GM12878 (cell line): ENCODE data around the gene SLC44A4. TPM values are rescaled to one million over a fixed set of nuclear protein-coding genes. Genes with fewer than 3 reads are reported as not detected.

Experiments
- ATAC-seq: fragments of 200-7000 bp; cut with Tn5 transposase; 3 replicates; pipeline ENCODE4 v1.9.1; 2020; ENCODE audit warnings: mild to moderate bottlenecking, moderate library complexity
- BruUV-seq: library from RNA; stranded (reverse); fragments of 400-500 nt; replicated peaks from 2 replicates; lab custom pipeline; 2021; lab: Mats Ljungman, UMichigan
- CTCF ChIA-PET: fragments of 300-600 bp; sonication (Branson Sonifier 250); formaldehyde crosslinking; extraction: SDS; loops from one replicate; lab custom pipeline; 2021; ENCODE audit warnings: inconsistent platforms; lab: Yijun Ruan, JAX
- POLR2A ChIA-PET: fragments of 350-600 bp; formaldehyde crosslinking; extraction: SDS; loops from one replicate; lab custom pipeline; 2021; ENCODE audit warnings: inconsistent platforms; lab: Charles Lee
- RAD21 ChIA-PET: fragments of 300-600 bp; sonication (Branson Sonifier 250); formaldehyde crosslinking; loops from one replicate; lab custom pipeline; 2023; ENCODE audit warnings: antibody characterized with exemption; ENCODE audit not compliant: unreplicated experiment; lab: Charles Lee
- SMC1A ChIA-PET: fragments of 300-600 bp; sonication (Branson Sonifier 250); formaldehyde crosslinking; loops from one replicate; lab custom pipeline; 2023; ENCODE audit not compliant: unreplicated experiment, uncharacterized antibody; lab: Charles Lee
- DNase-seq: peaks from one replicate; pipeline ENCODE4 v3.0.0-alpha.2; 2011; ENCODE audit warnings: low read depth, low spot score
- FAIRE-seq: peaks from 3 replicates; lab custom pipeline; 2011; peaks lifted over from hg19 to GRCh38; lab: Jason Lieb, UNC
- H2AFZ ChIP-seq: 2 replicates; pipeline ENCODE4 v1.6.0; 2011; ENCODE audit warnings: low read depth, low read length, control low read depth; ENCODE audit not compliant: control insufficient read depth
- H3K27ac ChIP-seq: 2 replicates; pipeline ENCODE4 v1.5.1; 2011; ENCODE audit warnings: control low read depth; ENCODE audit not compliant: control insufficient read depth, insufficient read depth
- H3K27me3 ChIP-seq, 2 experiments: replicated peaks in 1 of 2; 2 replicates each; pipeline versions ENCODE4 v1.6.0 to v1.6.1; 2011; ENCODE audit warnings: low read length in 1 of 2; ENCODE audit not compliant: control insufficient read depth in 2 of 2, insufficient read depth in 2 of 2
- H3K36me3 ChIP-seq, 2 experiments: 2 replicates each; pipeline ENCODE4 v1.5.1; 2011; ENCODE audit warnings: low read length in 1 of 2; ENCODE audit not compliant: control insufficient read depth in 2 of 2, insufficient read depth in 2 of 2
- H3K4me1 ChIP-seq: 2 replicates; pipeline ENCODE4 v1.6.1; 2011; ENCODE audit warnings: mild to moderate bottlenecking, low read length, moderate library complexity, mixed read lengths; ENCODE audit not compliant: control insufficient read depth, insufficient read depth
- H3K4me2 ChIP-seq: 2 replicates; pipeline ENCODE4 v1.6.0; 2011; ENCODE audit warnings: control low read depth; ENCODE audit not compliant: control insufficient read depth, insufficient read depth
- H3K4me3 ChIP-seq: fragments of 200-600 bp; sonication (generic); 2 replicates; pipeline ENCODE4 v1.5.1; 2016
- H3K79me2 ChIP-seq: 2 replicates; pipeline ENCODE4 v1.6.0; 2011; ENCODE audit warnings: low read length; ENCODE audit not compliant: control insufficient read depth, insufficient read depth
- H3K9ac ChIP-seq: 2 replicates; pipeline ENCODE4 v1.8.0; 2011; ENCODE audit warnings: low read length, control low read depth, mixed read lengths; ENCODE audit not compliant: control insufficient read depth, insufficient read depth
- H3K9me3 ChIP-seq: replicated peaks from 3 replicates; pipeline ENCODE4 v1.5.1; 2011; ENCODE audit warnings: mild to moderate bottlenecking, low read length; ENCODE audit not compliant: control insufficient read depth, insufficient read depth
- H4K20me1 ChIP-seq: 2 replicates; pipeline ENCODE4 v1.6.0; 2011; ENCODE audit not compliant: control insufficient read depth, insufficient read depth
- BACH1 ChIP-seq: fragments of 450-650 bp; IDR thresholded peaks from 2 replicates; pipeline ENCODE4 v1.6.1; 2017; ENCODE audit warnings: mild to moderate bottlenecking, borderline replicate concordance
- CREB1 ChIP-seq: IDR thresholded peaks from 2 replicates; pipeline ENCODE4 v1.6.1; 2012; ENCODE audit warnings: low read depth, mild to moderate bottlenecking, inconsistent platforms
- EGR1 ChIP-seq, 2 experiments: IDR thresholded peaks; 1 replicate in 1 of 2; 2 replicates in 1 of 2; pipeline ENCODE4 v1.6.1; 2011 to 2012; ENCODE audit warnings: low read depth in 2 of 2, low read length in 2 of 2, borderline replicate concordance in 1 of 2, mild to moderate bottlenecking in 1 of 2, moderate library complexity in 1 of 2
- ESRRA ChIP-seq: IDR thresholded peaks from 2 replicates; pipeline ENCODE4 v1.6.1; 2012; ENCODE audit warnings: mild to moderate bottlenecking, low read length, improper control_type of control experiment
- IKZF2 ChIP-seq, 2 experiments: fragments of 450-650 bp; IDR thresholded peaks; 2 replicates each; pipeline ENCODE4 v1.6.1; 2017; ENCODE audit warnings: mild to moderate bottlenecking in 2 of 2, moderate library complexity in 2 of 2
- LARP7 ChIP-seq: fragments of 450-650 bp; IDR thresholded peaks from 2 replicates; pipeline ENCODE4 v1.6.1; 2017; ENCODE audit warnings: mild to moderate bottlenecking
- NKRF ChIP-seq: fragments of 450-650 bp; conservative IDR thresholded peaks from 2 replicates; pipeline ENCODE4 v1.6.1; 2017; ENCODE audit warnings: mild to moderate bottlenecking, moderate library complexity
- POLR2A ChIP-seq: IDR thresholded peaks from 2 replicates; pipeline ENCODE4 v1.6.1; 2011; ENCODE audit warnings: low read depth, mild to moderate bottlenecking, low read length
- RUNX3 ChIP-seq: IDR thresholded peaks from 2 replicates; pipeline ENCODE4 v1.6.1; 2012; ENCODE audit warnings: low read length, inconsistent platforms
- SKIL ChIP-seq: fragments of 450-650 bp; IDR thresholded peaks from 2 replicates; pipeline ENCODE4 v1.6.1; 2017; ENCODE audit warnings: mild to moderate bottlenecking, low read depth, inconsistent platforms; ENCODE audit not compliant: poor library complexity, severe bottlenecking
- STAT3 ChIP-seq: IDR thresholded peaks from 2 replicates; pipeline ENCODE4 v1.6.1; 2011; ENCODE audit warnings: low read depth, low read length, improper control_type of control experiment
- ZNF207 ChIP-seq: fragments of 450-650 bp; IDR thresholded peaks from 2 replicates; pipeline ENCODE4 v1.6.1; 2014; ENCODE audit warnings: antibody characterized with exemption, mild to moderate bottlenecking, borderline replicate concordance
- WGBS: methylation state at CpG from one replicate; pipeline ENCODE4 v1.1.6; 2016; ENCODE audit warnings: low lambda C conversion rate; ENCODE audit not compliant: insufficient replicate concordance, insufficient coverage; ENCODE audit errors: missing lambda C conversion rate; 5-methylcytosine and 5-hydroxymethylcytosine counted together
- in situ Hi-C: fragments of 300-500 bp; cut with MboI; formaldehyde crosslinking; loops from 9 replicates; pipeline ENCODE4 v1.14.3; 2018; ENCODE audit warnings: mixed read lengths
- intact Hi-C: fragments of 100-400 bp; cut with micrococcal nuclease; formaldehyde crosslinking; loops from one replicate; pipeline ENCODE4 v1.14.2; 2022; ENCODE audit not compliant: unreplicated experiment
- polyA plus RNA-seq, 11 experiments: library from polyadenylated mRNA; depleted of rRNA in 4 of 11; unstranded in 6 of 11; stranded (reverse) in 5 of 11; fragments of >200 nt; fragmentation: Nextera tagmentation in 4 of 11; fragmentation: Illumina TruSeq in 1 of 11; extraction: Ambion mirVana in 4 of 11; extraction: Trizol in 1 of 11; gene quantifications; 1 replicate in 1 of 11; 2 replicates in 10 of 11; pipeline versions ENCODE4 v1.2.1 to v1.2.3, GENCODE V29; 2011 to 2016; ENCODE audit warnings: inconsistent platforms in 2 of 11, missing spikeins in 2 of 11, low read depth in 1 of 11
- total RNA-seq, 4 experiments: library from RNA; depleted of rRNA in 3 of 4; stranded (reverse); fragments of >200 nt in 3 of 4; fragmentation: Illumina TruSeq in 1 of 4; extraction: Trizol in 1 of 4; gene quantifications; 2 replicates each; pipeline versions ENCODE4 v1.2.1 to v1.2.3, GENCODE V29; 2013 to 2021
- TF ChIP-seq, protein P1 (sequence below): fragments of 450-650 bp; IDR thresholded peaks from 2 replicates; pipeline ENCODE4 v1.6.1; 2016; ENCODE audit warnings: mild to moderate bottlenecking
- TF ChIP-seq, protein P2 (sequence below): fragments of 150-350 bp; IDR thresholded peaks from 2 replicates; pipeline ENCODE4 v1.6.1; 2014; ENCODE audit warnings: mild to moderate bottlenecking, low read depth, low read length

The SLC44A4 gene
- total and polyA plus RNA-seq, 10 of the 15 experiments (the other 5 are each of a cell fraction or from before 2014, with no cell fraction given) = 0.04 to 0.24 (median 0.15) TPM; not detected in 3

DNA sequence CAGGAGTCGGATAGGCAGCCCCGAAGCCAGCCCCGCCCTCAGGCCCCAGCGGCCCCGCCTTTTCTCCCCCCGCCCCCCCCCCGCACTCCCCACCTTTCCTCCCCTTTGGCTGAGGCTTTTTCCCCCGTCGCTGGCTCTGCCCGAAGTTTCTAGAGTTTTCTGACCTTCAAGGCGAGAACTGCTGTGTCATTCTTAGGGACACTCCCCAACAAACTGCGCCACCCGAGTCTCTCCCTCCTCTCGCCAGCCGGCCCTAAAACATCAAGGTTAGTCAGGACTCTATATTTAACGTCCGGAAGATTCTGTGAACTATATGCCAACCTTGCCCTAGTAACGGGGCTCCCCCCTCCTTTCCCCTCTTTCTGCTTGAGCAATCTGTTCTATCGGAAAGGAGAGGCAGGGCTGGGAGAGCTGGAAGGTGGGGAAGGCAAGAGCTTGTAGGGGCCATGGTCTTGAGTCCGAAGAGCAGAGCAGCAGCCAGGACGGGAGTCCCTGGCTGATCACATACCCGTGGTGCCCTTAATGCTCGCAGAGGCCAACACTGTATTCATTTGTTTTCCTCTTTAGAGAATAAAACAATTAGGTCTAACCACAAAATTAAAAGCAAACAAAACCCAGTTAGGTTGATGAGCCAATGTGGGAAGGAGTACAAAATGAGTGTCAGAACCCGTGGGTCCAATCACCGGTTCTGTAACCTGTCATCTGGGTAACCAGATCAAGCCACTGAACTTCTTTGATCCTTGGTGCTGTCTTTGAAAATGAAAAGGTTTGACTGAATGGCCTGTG, 56.6 kb downstream of the SLC44A4 start:
- H2AFZ ChIP-seq = peak overlapping the region; percentile 88
- DNase-seq (no peak), FAIRE-seq (no peak), ATAC-seq (peak; percentile 56)
- 1% methylated on average over 18 of the region's 25 CpGs for WGBS
- no peaks in the 10 kb centered on the region for H3K36me3 ChIP-seq
- H3K27me3 ChIP-seq = no peaks in the 10 kb centered on the region
- H3K27ac ChIP-seq = peak overlapping the region; percentile 50
- peak overlapping the region; percentile 58 for H3K4me2 ChIP-seq
- POLR2A ChIA-PET = interaction anchor here (0.5 to 11.3 kb wide), 15 partner anchors 9 to 271 kb away, joined by 3 to 158 read pairs (median 4); partner anchors contain the start of genes ABHD16A, CLIC1, GPANK1 and HSPA1A
- peak overlapping the region; percentile 86 for H3K9ac ChIP-seq
- CTCF ChIA-PET = interaction anchor here (0.6 to 2.0 kb wide), 11 partner anchors 9 to 84 kb away, joined by 3 to 8 read pairs (median 4); partner anchors contain the start of genes MSH5, NEU1 and VARS1
- BruUV-seq = TSS peak; percentile 89
- peaks cover 14% of the 10 kb centered on the region for H3K4me1 ChIP-seq
- peak overlapping the region; percentile 78 for H3K4me3 ChIP-seq
- SMC1A ChIA-PET = interaction anchor here (0.6 to 2.5 kb wide), 12 partner anchors 9 to 119 kb away, joined by 3 to 13 read pairs (median 4); partner anchors contain the start of genes ABHD16A and LSM2
- peaks cover 2% of the 10 kb centered on the region for H3K79me2 ChIP-seq
- in situ Hi-C loops = no loop called here
- no peaks in the 10 kb centered on the region for H3K9me3 ChIP-seq
- H4K20me1 ChIP-seq = no peaks in the 10 kb centered on the region
- intact Hi-C loops = loop anchor here (10.0 kb wide), 1 partner anchor 47 kb away; the partner anchor contains the start of gene VWA7
- RAD21 ChIA-PET = interaction anchor here (0.6 to 1.9 kb wide), 13 partner anchors 9 to 92 kb away, joined by 3 to 10 read pairs (median 6); partner anchors contain the start of genes CLIC1, LSM2, MSH5 and NEU1
- TF ChIP-seq IKZF2 (IDR thresholded peaks at IDR 0.05) = peak in 1 of 2 experiments; percentile 34; a peak in 1 of 4 replicates
- TF ChIP-seq SKIL = peak; percentile 13
- no peak for TF ChIP-seq EGR1 (IDR thresholded peaks at IDR 0.05; ENCODE audit: borderline replicate concordance in 1 of 2, low read depth in 2 of 2, low read length in 2 of 2)
- TF ChIP-seq POLR2A = peak; percentile 7; the same call in 1 of the 2 replicates
- TF ChIP-seq, protein P1, sequence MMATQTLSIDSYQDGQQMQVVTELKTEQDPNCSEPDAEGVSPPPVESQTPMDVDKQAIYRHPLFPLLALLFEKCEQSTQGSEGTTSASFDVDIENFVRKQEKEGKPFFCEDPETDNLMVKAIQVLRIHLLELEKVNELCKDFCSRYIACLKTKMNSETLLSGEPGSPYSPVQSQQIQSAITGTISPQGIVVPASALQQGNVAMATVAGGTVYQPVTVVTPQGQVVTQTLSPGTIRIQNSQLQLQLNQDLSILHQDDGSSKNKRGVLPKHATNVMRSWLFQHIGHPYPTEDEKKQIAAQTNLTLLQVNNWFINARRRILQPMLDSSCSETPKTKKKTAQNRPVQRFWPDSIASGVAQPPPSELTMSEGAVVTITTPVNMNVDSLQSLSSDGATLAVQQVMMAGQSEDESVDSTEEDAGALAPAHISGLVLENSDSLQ = peak; percentile 36; the same call in 1 of the 2 replicates
- TF ChIP-seq, protein P2, sequence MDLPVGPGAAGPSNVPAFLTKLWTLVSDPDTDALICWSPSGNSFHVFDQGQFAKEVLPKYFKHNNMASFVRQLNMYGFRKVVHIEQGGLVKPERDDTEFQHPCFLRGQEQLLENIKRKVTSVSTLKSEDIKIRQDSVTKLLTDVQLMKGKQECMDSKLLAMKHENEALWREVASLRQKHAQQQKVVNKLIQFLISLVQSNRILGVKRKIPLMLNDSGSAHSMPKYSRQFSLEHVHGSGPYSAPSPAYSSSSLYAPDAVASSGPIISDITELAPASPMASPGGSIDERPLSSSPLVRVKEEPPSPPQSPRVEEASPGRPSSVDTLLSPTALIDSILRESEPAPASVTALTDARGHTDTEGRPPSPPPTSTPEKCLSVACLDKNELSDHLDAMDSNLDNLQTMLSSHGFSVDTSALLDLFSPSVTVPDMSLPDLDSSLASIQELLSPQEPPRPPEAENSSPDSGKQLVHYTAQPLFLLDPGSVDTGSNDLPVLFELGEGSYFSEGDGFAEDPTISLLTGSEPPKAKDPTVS = peak; percentile 98
- peak; percentile 67 for TF ChIP-seq ZNF207
- TF ChIP-seq CREB1 = peak; percentile 8; the same call in 1 of the 2 replicates
- TF ChIP-seq RUNX3 = peak; percentile 36
- peak; percentile 11; the same call in 1 of the 2 replicates for TF ChIP-seq LARP7
- TF ChIP-seq BACH1 = peak; percentile 96; the same call in 1 of the 2 replicates
- 0 out of 2 replicates have a peak, but pooled peaks have one; percentile 5 for TF ChIP-seq ESRRA
- 0 out of 2 replicates have a peak, but pooled peaks have one; percentile 32 for TF ChIP-seq NKRF
- TF ChIP-seq STAT3 = no peak
